HG02970 (cell line): ENCODE data around the gene SLC23A3.
A peak's percentile ranks its signal among the peaks of the same experiment; 100 is the strongest.
"Not testable (repeated sequence)": the region's sequence is repeated elsewhere in the genome, so short reads cannot be mapped to it uniquely, and the experiment has no call there.

Source experiments
- ATAC-seq: cut with Tn5 transposase; IDR thresholded peaks from one replicate; pipeline ENCODE4 v1.9.1; 2021; ENCODE audit warnings: mild to moderate bottlenecking, moderate library complexity, moderate number of reproducible peaks; ENCODE audit not compliant: unreplicated experiment, low FRiP score

The SLC23A3 gene

GRCh38 chr2:219205165-219205538 lies 35.3 kb upstream of the SLC23A3 start:
- no peak for ATAC-seq

- no peak for ATAC-seq
Observed at GRCh38 chr2:219204425-219205164, 34.8 kb upstream of the SLC23A3 start.

- ATAC-seq, result not testable (repeated sequence)
Observed at GRCh38 chr2:219201331-219201730, 31.5 kb upstream of the SLC23A3 start.

GRCh38 chr2:219200502-219201326 lies 30.9 kb upstream of the SLC23A3 start:
- not testable (repeated sequence) for ATAC-seq

GRCh38 chr2:219199470-219200211 lies 29.8 kb upstream of the SLC23A3 start:
- no peak for ATAC-seq

- no peak for ATAC-seq
Observed at GRCh38 chr2:219198974-219199373, 29.1 kb upstream of the SLC23A3 start.

GRCh38 chr2:219197388-219197787 lies 27.6 kb upstream of the SLC23A3 start:
- no peak for ATAC-seq

- ATAC-seq, result no peak
Observed at GRCh38 chr2:219186754-219187456, 17.1 kb upstream of the SLC23A3 start.

GRCh38 chr2:219184121-219184520 lies 14.3 kb upstream of the SLC23A3 start:
- no peak for ATAC-seq

- no peak for ATAC-seq
Observed at GRCh38 chr2:219183151-219183772, 13.4 kb upstream of the SLC23A3 start.

- ATAC-seq, result no peak
Observed at GRCh38 chr2:219182331-219183150, 12.7 kb upstream of the SLC23A3 start.

GRCh38 chr2:219181531-219181930 lies 11.7 kb upstream of the SLC23A3 start:
- no peak for ATAC-seq

GRCh38 chr2:219180961-219181360 lies 11.1 kb upstream of the SLC23A3 start:
- ATAC-seq, result no peak

- no peak for ATAC-seq
Observed at GRCh38 chr2:219179601-219180465, 10.0 kb upstream of the SLC23A3 start.

- peak; percentile 5 for ATAC-seq
Observed at GRCh38 chr2:219178377-219179175, 8.7 kb upstream of the SLC23A3 start.

- peak; percentile 47 for ATAC-seq
Observed at GRCh38 chr2:219177552-219178376, 7.9 kb upstream of the SLC23A3 start, which contains the start of gene RETREG2. Gene RETREG2 (plus strand): TSS chr2:219178275. CDS start chr2:219178353, 78 bp downstream.
